Spleen (tissue), 11 donors: Measurements from ENCODE around the gene MINDY4. TPM values are rescaled to one million over a fixed set of nuclear protein-coding genes. Genes with fewer than 3 reads are reported as not detected.

Experiments
- DNase-seq: peaks from one replicate; pipeline ENCODE4 v3.0.0-alpha.2; 2020
- H3K27ac ChIP-seq, 8 donors: fragments of 200-600 bp; sonication (generic) in 7 of 8; 1 replicate in 4 of 8; 2 replicates in 4 of 8; pipeline versions ENCODE4 v1.5.0 to v1.8.0; 2016 to 2021; ENCODE audit warnings: inconsistent platforms in 4 of 8, mild to moderate bottlenecking in 4 of 8, moderate library complexity in 1 of 8
- H3K27me3 ChIP-seq, 7 donors: fragments of 200-600 bp; sonication (generic) in 6 of 7; replicated peaks in 1 of 7; 1 replicate in 4 of 7; 2 replicates in 3 of 7; pipeline versions ENCODE4 v1.5.0 to v1.8.0; 2016 to 2021; ENCODE audit warnings: inconsistent platforms in 3 of 7, mild to moderate bottlenecking in 1 of 7
- H3K36me3 ChIP-seq, 6 donors: fragments of 200-600 bp; sonication (generic) in 5 of 6; 1 replicate in 4 of 6; 2 replicates in 2 of 6; pipeline versions ENCODE4 v1.5.0 to v1.8.0; 2016 to 2021; ENCODE audit warnings: inconsistent platforms in 2 of 6
- H3K4me1 ChIP-seq, 6 donors: fragments of 200-600 bp; sonication (generic) in 5 of 6; 1 replicate in 3 of 6; 2 replicates in 3 of 6; pipeline versions ENCODE4 v1.5.0 to v1.8.0; 2016 to 2021; ENCODE audit warnings: inconsistent platforms in 3 of 6
- H3K4me3 ChIP-seq, 8 donors: fragments of 200-600 bp; sonication (generic) in 7 of 8; 1 replicate in 4 of 8; 2 replicates in 4 of 8; pipeline versions ENCODE4 v1.5.0 to v1.8.0; 2016 to 2021; ENCODE audit warnings: inconsistent platforms in 4 of 8, mild to moderate bottlenecking in 4 of 8, moderate library complexity in 2 of 8
- H3K9me3 ChIP-seq, 8 donors: fragments of 200-600 bp; sonication (generic) in 7 of 8; 1 replicate in 4 of 8; 2 replicates in 4 of 8; pipeline versions ENCODE4 v1.5.0 to v1.8.0; 2016 to 2021; ENCODE audit warnings: inconsistent platforms in 4 of 8
- POLR2A ChIP-seq, 3 donors: fragments of 450-650 bp; IDR thresholded peaks; one replicate each; pipeline ENCODE4 v1.5.1; 2017; ENCODE audit warnings: antibody characterized with exemption in 3 of 3, mild to moderate bottlenecking in 1 of 3
- POLR2AphosphoS5 ChIP-seq, 3 donors: sonication (generic); formaldehyde crosslinking; IDR thresholded peaks; one replicate each; pipeline ENCODE4 v1.5.1; 2017; ENCODE audit warnings: antibody characterized with exemption in 3 of 3
- WGBS, 5 donors: extraction: QIAGEN DNeasy Blood & Tissue Kit in 3 of 5; methylation state at CpG; one replicate each; pipeline versions ENCODE4 v1.1.5 to v1.1.7; 2013 to 2018; 5-methylcytosine and 5-hydroxymethylcytosine counted together
- intact Hi-C: fragments of 100-400 bp; cut with DNase I; formaldehyde crosslinking; loops from one replicate; pipeline ENCODE4 v1.15.0; 2023; ENCODE audit warnings: low total_unique reads
- polyA plus RNA-seq, 3 donors: library from polyadenylated mRNA; stranded (reverse); fragments of 200-250 nt; gene quantifications; one replicate each; pipeline ENCODE4 v1.2.1, GENCODE V29; 2013
- total RNA-seq, 7 donors: library from RNA; depleted of rRNA in 3 of 7; stranded (reverse); fragments of >200 nt in 3 of 7; fragmentation: NEBNext Ultra II Directional in 4 of 7; extraction: Animal tissue kit (Norgen Biotek cat#: 25700) in 4 of 7; gene quantifications; one replicate each; pipeline versions ENCODE4 v1.1.0 to v1.2.1, GENCODE V29; 2016 to 2021
- TF ChIP-seq, protein P1 (sequence below), 11 experiments: fragments of 200-600 bp in 7 of 11; fragments of 450-650 bp in 4 of 11; sonication (generic) in 4 of 11; IDR thresholded peaks in 8 of 11; conservative IDR thresholded peaks in 3 of 11; 1 replicate in 7 of 11; 2 replicates in 4 of 11; pipeline versions ENCODE4 v1.4.0 to v1.8.0; 2016 to 2021; ENCODE audit warnings: antibody characterized with exemption in 11 of 11, inconsistent platforms in 4 of 11, mild to moderate bottlenecking in 1 of 11
- donor health status: healthy with polysubstance abuse.
- donor health status: DM: no; HTN: no; CAD: no; lungs with moderate emphysema.
- donor health status: DM: no; HTN: no; CAD: no.
- donor health status: Bipolar disorder and iron deficiency.
- donor health status: healthy.
- donor health status: DM: no; HTN: no; CAD: no.
- donor health status: DM: yes; HTN: yes; CAD: no.

Gene MINDY4
- total and polyA plus RNA-seq, 10 donors = 0.63 to 7.0 (median 3.0) TPM

DNA sequence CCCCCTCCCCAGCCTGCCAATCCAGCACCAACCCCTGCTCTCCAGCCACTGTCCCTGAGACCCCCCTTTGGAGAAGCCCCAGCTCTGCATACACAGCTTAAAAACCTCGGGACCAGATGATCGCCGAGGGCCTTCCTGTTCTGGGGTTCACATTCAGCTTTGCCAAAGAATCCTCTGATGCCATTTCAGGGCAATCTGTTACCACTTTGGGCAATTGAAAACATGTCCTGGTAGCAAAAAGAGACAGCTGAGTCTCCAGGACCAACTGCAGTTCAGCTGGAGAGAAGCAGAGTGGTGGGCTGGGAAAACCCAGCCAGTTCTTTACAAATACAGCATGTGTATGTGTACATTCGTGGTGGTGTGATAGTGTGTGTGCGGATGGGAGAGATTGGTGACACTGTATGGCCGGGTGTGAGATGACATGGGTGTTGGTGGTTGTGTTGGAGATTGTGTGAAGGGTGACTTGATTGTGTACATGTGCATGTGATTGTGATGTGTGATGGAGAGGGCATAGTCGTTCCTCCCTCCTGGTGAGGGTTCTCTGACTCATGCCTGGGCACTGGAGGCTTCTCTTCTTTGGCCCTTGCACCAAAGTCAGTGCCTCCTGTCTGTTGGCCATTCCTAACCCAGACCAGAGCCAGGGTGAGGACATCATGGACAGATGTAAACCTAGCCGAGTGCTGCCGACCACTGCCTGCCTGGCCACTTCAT lies 91.9 kb downstream of the MINDY4 start:
- Histone ChIP-seq H3K27me3 (no peaks in the 10 kb centered on the region), H3K4me3 (no peak overlapping the region), H3K4me1 (no peaks in the 10 kb centered on the region), H3K27ac (no peak overlapping the region), H3K9me3 (no peaks in the 10 kb centered on the region), H3K36me3 (peaks cover 0 to 15% (median 0%) of the 10 kb centered on the region in 6 donors)
- no peak for TF ChIP-seq POLR2AphosphoS5 (IDR thresholded peaks at IDR 0.05)
- no peak for TF ChIP-seq POLR2A (IDR thresholded peaks at IDR 0.05)
- TF ChIP-seq, protein P1, sequence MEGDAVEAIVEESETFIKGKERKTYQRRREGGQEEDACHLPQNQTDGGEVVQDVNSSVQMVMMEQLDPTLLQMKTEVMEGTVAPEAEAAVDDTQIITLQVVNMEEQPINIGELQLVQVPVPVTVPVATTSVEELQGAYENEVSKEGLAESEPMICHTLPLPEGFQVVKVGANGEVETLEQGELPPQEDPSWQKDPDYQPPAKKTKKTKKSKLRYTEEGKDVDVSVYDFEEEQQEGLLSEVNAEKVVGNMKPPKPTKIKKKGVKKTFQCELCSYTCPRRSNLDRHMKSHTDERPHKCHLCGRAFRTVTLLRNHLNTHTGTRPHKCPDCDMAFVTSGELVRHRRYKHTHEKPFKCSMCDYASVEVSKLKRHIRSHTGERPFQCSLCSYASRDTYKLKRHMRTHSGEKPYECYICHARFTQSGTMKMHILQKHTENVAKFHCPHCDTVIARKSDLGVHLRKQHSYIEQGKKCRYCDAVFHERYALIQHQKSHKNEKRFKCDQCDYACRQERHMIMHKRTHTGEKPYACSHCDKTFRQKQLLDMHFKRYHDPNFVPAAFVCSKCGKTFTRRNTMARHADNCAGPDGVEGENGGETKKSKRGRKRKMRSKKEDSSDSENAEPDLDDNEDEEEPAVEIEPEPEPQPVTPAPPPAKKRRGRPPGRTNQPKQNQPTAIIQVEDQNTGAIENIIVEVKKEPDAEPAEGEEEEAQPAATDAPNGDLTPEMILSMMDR (IDR thresholded peaks at IDR 0.05 in 8 of 11, conservative IDR thresholded peaks at IDR 0.05 in 3 of 11) = no peak
- WGBS, 5 donors = 87 to 91% (median 91%) methylated on average over 9 of the region's 9 CpGs
- no peak for DNase-seq
- intact Hi-C loops = no loop called here

DNA sequence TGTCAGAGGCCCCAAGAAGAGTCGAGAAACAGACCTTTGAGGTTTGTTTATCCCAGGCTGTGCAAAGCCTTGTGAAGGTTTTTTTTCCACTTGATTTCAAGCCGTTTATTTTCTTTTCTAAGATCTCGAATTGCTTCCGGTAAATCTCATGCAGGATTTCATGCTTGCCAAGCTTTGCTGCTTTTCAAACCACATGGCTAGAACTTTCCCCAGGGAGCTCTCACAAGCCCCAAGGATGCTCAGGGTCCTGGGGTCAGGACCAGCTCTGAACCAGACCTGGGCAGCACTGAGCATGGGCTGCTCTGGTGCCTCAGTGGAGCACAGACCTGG lies 92.5 kb downstream of the MINDY4 start:
- no peaks in the 10 kb centered on the region for H3K27me3 ChIP-seq
- DNase-seq = no peak
- no peak overlapping the region for H3K27ac ChIP-seq
- peaks cover 0 to 15% (median 0%) of the 10 kb centered on the region in 6 donors for H3K36me3 ChIP-seq
- H3K4me3 ChIP-seq = no peak overlapping the region
- intact Hi-C loops = no loop called here
- no peaks in the 10 kb centered on the region for H3K4me1 ChIP-seq
- 85 to 88% (median 86%) methylated on average over 4 of the region's 4 CpGs for WGBS, 5 donors
- no peaks in the 10 kb centered on the region for H3K9me3 ChIP-seq
- TF ChIP-seq, protein P1 (IDR thresholded peaks at IDR 0.05 in 8 of 11, conservative IDR thresholded peaks at IDR 0.05 in 3 of 11) = no peak
- TF ChIP-seq POLR2A (IDR thresholded peaks at IDR 0.05) = no peak
- TF ChIP-seq POLR2AphosphoS5 (IDR thresholded peaks at IDR 0.05) = no peak

DNA sequence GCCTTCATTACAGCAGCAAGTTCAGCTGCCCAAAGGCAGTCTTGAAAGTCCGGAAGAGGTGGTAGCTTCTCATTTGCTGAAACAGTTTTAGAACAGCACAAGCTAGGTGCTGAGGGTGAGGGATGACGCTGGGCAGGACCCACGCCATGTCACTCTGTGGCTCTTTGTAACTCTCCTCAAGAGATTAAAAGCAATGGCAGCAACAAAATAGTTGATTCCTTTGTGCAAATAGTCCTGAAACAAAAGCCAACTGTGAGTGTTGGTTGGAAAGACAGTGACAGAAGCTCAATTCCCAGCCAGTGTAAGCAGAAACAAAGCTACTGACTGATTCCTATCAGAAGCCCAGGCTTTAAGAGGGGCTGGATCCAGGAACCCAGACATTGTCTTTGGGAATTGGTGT lies 92.9 kb downstream of the MINDY4 start:
- H3K4me1 ChIP-seq = no peaks in the 10 kb centered on the region
- intact Hi-C loops = no loop called here
- H3K9me3 ChIP-seq = no peaks in the 10 kb centered on the region
- TF ChIP-seq POLR2A (IDR thresholded peaks at IDR 0.05) (no peak), POLR2AphosphoS5 (IDR thresholded peaks at IDR 0.05) (no peak)
- TF ChIP-seq, protein P1 (IDR thresholded peaks at IDR 0.05 in 8 of 11, conservative IDR thresholded peaks at IDR 0.05 in 3 of 11) = no peak
- H3K27me3 ChIP-seq = no peaks in the 10 kb centered on the region
- 89 to 98% (median 96%) methylated on average over 3 of the region's 3 CpGs for WGBS, 5 donors
- no peak overlapping the region for H3K4me3 ChIP-seq
- no peak overlapping the region for H3K27ac ChIP-seq
- DNase-seq = no peak
- H3K36me3 ChIP-seq = peaks cover 0 to 12% (median 0%) of the 10 kb centered on the region in 6 donors

DNA sequence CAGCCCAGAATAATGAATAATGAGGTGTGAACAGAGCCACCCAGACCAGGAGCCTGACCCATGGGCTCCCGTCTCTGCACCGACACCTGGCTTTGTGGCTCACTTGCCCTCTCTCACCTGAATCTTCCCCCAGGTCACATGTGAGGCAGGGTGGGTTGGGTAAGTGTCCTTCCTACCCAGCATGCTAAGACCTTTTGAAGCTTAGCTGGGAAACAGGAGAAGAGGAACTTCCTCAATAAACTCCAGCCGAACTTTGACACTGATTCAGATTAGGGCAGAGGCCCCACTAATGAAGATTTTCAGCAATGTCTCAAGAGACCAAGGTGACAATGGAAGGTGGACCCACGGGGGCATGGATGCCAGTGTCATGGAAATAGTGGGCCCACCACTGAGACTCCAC lies 93.9 kb downstream of the MINDY4 start:
- Histone ChIP-seq H3K27ac (no peak overlapping the region), H3K4me1 (peaks cover 0 to 7% (median 0%) of the 10 kb centered on the region in 6 donors), H3K27me3 (no peaks in the 10 kb centered on the region), H3K4me3 (no peak overlapping the region), H3K36me3 (peaks cover 0 to 6% (median 0%) of the 10 kb centered on the region in 6 donors), H3K9me3 (no peaks in the 10 kb centered on the region)
- intact Hi-C loops = no loop called here
- DNase-seq = no peak
- 66 to 90% (median 83%) methylated on average over 4 of the region's 4 CpGs for WGBS, 5 donors
- no peak for TF ChIP-seq POLR2AphosphoS5 (IDR thresholded peaks at IDR 0.05)
